ENCODE measurements around the gene IFNL1. TPM values are rescaled to one million over a fixed set of nuclear protein-coding genes. Genes with fewer than 3 reads are reported as not detected.

Gene IFNL1
- total RNA-seq, 1 donor from 2014 or later: not detected

- TF ChIP-seq EZH2 (IDR thresholded peaks at IDR 0.05): no peak
- no peak for TF ChIP-seq EZH2phosphoT487 (IDR thresholded peaks at IDR 0.05)
- no peak for TF ChIP-seq CTCF (IDR thresholded peaks at IDR 0.05)
- Mint-ChIP-seq H3K9me3 (peaks cover 2% of the 10 kb centered on the region), H3K36me3 (peaks cover 9% of the 10 kb centered on the region), H3K27ac (no peak overlapping the region), H3K4me3 (no peak overlapping the region), H3K27me3 (ENCODE audit: insufficient read depth, low read depth) (peaks cover 27% of the 10 kb centered on the region), H3K4me1 (peaks cover 18% of the 10 kb centered on the region)
- H3K36me3 ChIP-seq: no peaks in the 10 kb centered on the region
- peaks cover 23% of the 10 kb centered on the region for H3F3A ChIP-seq (ENCODE audit: low read depth)
- peaks cover 34% of the 10 kb centered on the region for H3K27me3 ChIP-seq
- peak; percentile 75 for DNase-seq (ENCODE audit: low spot score)
- no peak overlapping the region for H2AFZ ChIP-seq (replicated peaks)
- H3K4me3 ChIP-seq: no peak overlapping the region
- peaks cover 22% of the 10 kb centered on the region for H4K20me1 ChIP-seq (ENCODE audit: low read depth)
- peaks cover 5% of the 10 kb centered on the region for H3K4me1 ChIP-seq
- no peaks in the 10 kb centered on the region for H3K9me3 ChIP-seq (ENCODE audit: low read depth)
- peak overlapping the region; percentile 48 for H3K4me2 ChIP-seq
- no peak overlapping the region for H3K9ac ChIP-seq
- no peak overlapping the region for H3K27ac ChIP-seq
- no peaks in the 10 kb centered on the region for H3K79me2 ChIP-seq (ENCODE audit: low read depth)
These were observed 14.5 kb downstream of the IFNL1 start for GRCh38 chr19:39310558-39311311.

- no peak for DNase-seq (ENCODE audit: low spot score)
- Mint-ChIP-seq H3K4me1 (peaks cover 12% of the 10 kb centered on the region), H3K4me3 (no peak overlapping the region), H3K27ac (no peak overlapping the region), H3K27me3 (ENCODE audit: insufficient read depth, low read depth) (peaks cover 10% of the 10 kb centered on the region), H3K9me3 (peaks cover 2% of the 10 kb centered on the region), H3K36me3 (peaks cover 10% of the 10 kb centered on the region)
- no peak overlapping the region for H3K9ac ChIP-seq
- H3K9me3 ChIP-seq (ENCODE audit: low read depth): no peaks in the 10 kb centered on the region
- TF ChIP-seq EZH2 (IDR thresholded peaks at IDR 0.05): no peak
- no peak for TF ChIP-seq EZH2phosphoT487 (IDR thresholded peaks at IDR 0.05)
- no peak for TF ChIP-seq CTCF (IDR thresholded peaks at IDR 0.05)
- H3K27ac ChIP-seq: no peak overlapping the region
- H3K27me3 ChIP-seq: peaks cover 10% of the 10 kb centered on the region
- H4K20me1 ChIP-seq (ENCODE audit: low read depth): no peaks in the 10 kb centered on the region
- no peak overlapping the region for H3K4me3 ChIP-seq
- no peaks in the 10 kb centered on the region for H3F3A ChIP-seq (ENCODE audit: low read depth)
- no peaks in the 10 kb centered on the region for H3K4me1 ChIP-seq
- no peak overlapping the region for H2AFZ ChIP-seq (replicated peaks)
- no peak overlapping the region for H3K4me2 ChIP-seq
- H3K36me3 ChIP-seq: no peaks in the 10 kb centered on the region
- H3K79me2 ChIP-seq (ENCODE audit: low read depth): no peaks in the 10 kb centered on the region
These were observed 18.0 kb downstream of the IFNL1 start for GRCh38 chr19:39314016-39314728.

DNA sequence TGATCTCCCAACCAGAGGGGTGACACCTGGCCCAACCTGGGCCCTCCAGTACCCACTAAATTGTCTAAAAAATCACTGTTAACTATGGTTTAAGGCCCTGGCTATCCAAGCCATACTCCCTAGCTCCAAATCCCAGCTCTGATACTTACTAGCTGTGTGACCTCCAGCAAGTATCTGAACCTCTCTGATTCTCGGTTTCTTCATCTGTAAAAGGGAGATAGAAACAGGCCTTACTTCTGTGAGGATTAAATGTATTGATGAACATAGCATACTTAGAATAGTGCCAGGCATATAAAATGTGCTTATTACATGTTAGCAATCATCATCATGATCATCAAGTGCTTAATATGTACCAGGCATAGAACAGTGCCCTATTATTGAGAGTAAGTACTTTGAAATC, 19.7 kb downstream of the IFNL1 start:
- TF ChIP-seq EZH2phosphoT487 (IDR thresholded peaks at IDR 0.05) (no peak), EZH2 (IDR thresholded peaks at IDR 0.05) (no peak), CTCF (IDR thresholded peaks at IDR 0.05) (no peak)
- peaks cover 13% of the 10 kb centered on the region for H3K4me1 Mint-ChIP-seq
- no peak for DNase-seq (ENCODE audit: low spot score)
- Histone ChIP-seq H4K20me1 (ENCODE audit: low read depth) (no peaks in the 10 kb centered on the region), H3K9ac (no peak overlapping the region), H3K4me1 (peaks cover 6% of the 10 kb centered on the region), H3K36me3 (no peaks in the 10 kb centered on the region), H3K27ac (no peak overlapping the region), H3K79me2 (ENCODE audit: low read depth) (no peaks in the 10 kb centered on the region), H3K27me3 (peaks cover 23% of the 10 kb centered on the region), H3K4me2 (no peak overlapping the region), H3K4me3 (no peak overlapping the region), H3K9me3 (ENCODE audit: low read depth) (no peaks in the 10 kb centered on the region), H3F3A (ENCODE audit: low read depth) (no peaks in the 10 kb centered on the region), H2AFZ (replicated peaks) (no peak overlapping the region)
- H3K9me3 Mint-ChIP-seq: no peaks in the 10 kb centered on the region
- H3K36me3 Mint-ChIP-seq: peaks cover 7% of the 10 kb centered on the region
- peaks cover 8% of the 10 kb centered on the region for H3K27me3 Mint-ChIP-seq (ENCODE audit: insufficient read depth, low read depth)
- no peak overlapping the region for H3K4me3 Mint-ChIP-seq
- no peak overlapping the region for H3K27ac Mint-ChIP-seq

All from neural progenitor cell (in vitro differentiated cells).